Activated naive CD8-positive, alpha-beta T cell (primary cell): ENCODE results near the gene CCDC197.

Experiments
- H3K27ac Mint-ChIP-seq: one replicate; pipeline ENCODE4 v1.8.0; 2021; ENCODE audit warnings: mixed read lengths
- H3K27me3 Mint-ChIP-seq: one replicate; pipeline ENCODE4 v1.8.0; 2021; ENCODE audit warnings: mixed read lengths
- H3K36me3 Mint-ChIP-seq: one replicate; pipeline ENCODE4 v1.8.0; 2021; ENCODE audit warnings: mixed read lengths
- H3K4me1 Mint-ChIP-seq: one replicate; pipeline ENCODE4 v1.8.0; 2021; ENCODE audit warnings: low read depth, mixed read lengths
- H3K4me3 Mint-ChIP-seq: one replicate; pipeline ENCODE4 v1.8.0; 2021; ENCODE audit warnings: mild to moderate bottlenecking, mixed read lengths
- H3K9me3 Mint-ChIP-seq: one replicate; pipeline ENCODE4 v1.8.0; 2021; ENCODE audit warnings: low read depth, mixed read lengths

The CCDC197 gene

GRCh38 chr14:94051115-94051514 lies 54.0 kb downstream of the CCDC197 start:
- Mint-ChIP-seq H3K27ac (peak overlapping the region; percentile 36), H3K36me3 (peaks cover 4% of the 10 kb centered on the region), H3K4me3 (no peak overlapping the region), H3K4me1 (peaks cover 8% of the 10 kb centered on the region), H3K9me3 (no peaks in the 10 kb centered on the region), H3K27me3 (no peaks in the 10 kb centered on the region)

GRCh38 chr14:94051779-94052178 lies 54.7 kb downstream of the CCDC197 start:
- H3K27ac Mint-ChIP-seq: no peak overlapping the region
- H3K36me3 Mint-ChIP-seq: peaks cover 8% of the 10 kb centered on the region
- H3K9me3 Mint-ChIP-seq: no peaks in the 10 kb centered on the region

GRCh38 chr14:94052199-94052598 lies 55.1 kb downstream of the CCDC197 start:
- Mint-ChIP-seq H3K36me3 (peaks cover 8% of the 10 kb centered on the region), H3K4me1 (peaks cover 19% of the 10 kb centered on the region), H3K27me3 (no peaks in the 10 kb centered on the region), H3K4me3 (no peak overlapping the region), H3K27ac (peak overlapping the region; percentile 2), H3K9me3 (no peaks in the 10 kb centered on the region)

More at GRCh38 chr14:94051779-94052178, 54.7 kb downstream of the CCDC197 start:
- no peak overlapping the region for H3K4me3 Mint-ChIP-seq
- peaks cover 15% of the 10 kb centered on the region for H3K4me1 Mint-ChIP-seq
- no peaks in the 10 kb centered on the region for H3K27me3 Mint-ChIP-seq

- Mint-ChIP-seq H3K4me1 (peaks cover 24% of the 10 kb centered on the region), H3K27ac (peak overlapping the region; percentile 28), H3K27me3 (no peaks in the 10 kb centered on the region), H3K4me3 (no peak overlapping the region), H3K9me3 (no peaks in the 10 kb centered on the region), H3K36me3 (peaks cover 11% of the 10 kb centered on the region)
These were observed 55.6 kb downstream of the CCDC197 start for GRCh38 chr14:94052662-94053061.

GRCh38 chr14:94054401-94054800 lies 57.3 kb downstream of the CCDC197 start:
- H3K4me1 Mint-ChIP-seq: peaks cover 41% of the 10 kb centered on the region
- H3K27me3 Mint-ChIP-seq: no peaks in the 10 kb centered on the region
- H3K9me3 Mint-ChIP-seq: no peaks in the 10 kb centered on the region
- no peak overlapping the region for H3K4me3 Mint-ChIP-seq
- peaks cover 19% of the 10 kb centered on the region for H3K36me3 Mint-ChIP-seq
- peak overlapping the region; percentile 75 for H3K27ac Mint-ChIP-seq

GRCh38 chr14:94054936-94055335 lies 57.8 kb downstream of the CCDC197 start:
- no peaks in the 10 kb centered on the region for H3K9me3 Mint-ChIP-seq
- H3K27me3 Mint-ChIP-seq: no peaks in the 10 kb centered on the region
- H3K27ac Mint-ChIP-seq: peak overlapping the region; percentile 75
- no peak overlapping the region for H3K4me3 Mint-ChIP-seq
- peaks cover 19% of the 10 kb centered on the region for H3K36me3 Mint-ChIP-seq
- H3K4me1 Mint-ChIP-seq: peaks cover 47% of the 10 kb centered on the region

GRCh38 chr14:94056579-94057308 lies 59.6 kb downstream of the CCDC197 start:
- H3K27ac Mint-ChIP-seq: peak overlapping the region; percentile 70

GRCh38 chr14:94058128-94058673 lies 61.1 kb downstream of the CCDC197 start:
- Mint-ChIP-seq H3K4me1 (peaks cover 69% of the 10 kb centered on the region), H3K27me3 (no peaks in the 10 kb centered on the region), H3K36me3 (peaks cover 19% of the 10 kb centered on the region), H3K4me3 (peak overlapping the region; percentile 3), H3K9me3 (no peaks in the 10 kb centered on the region), H3K27ac (peak overlapping the region; percentile 25)

More at GRCh38 chr14:94056579-94057308, 59.6 kb downstream of the CCDC197 start:
- Mint-ChIP-seq H3K27me3 (no peaks in the 10 kb centered on the region), H3K4me3 (peak overlapping the region; percentile 0), H3K9me3 (no peaks in the 10 kb centered on the region), H3K36me3 (peaks cover 19% of the 10 kb centered on the region), H3K4me1 (peaks cover 56% of the 10 kb centered on the region)
